Globus pallidus (tissue), 1 donor: Measurements from ENCODE around the gene PAIP1.
A peak's percentile ranks its signal among the peaks of the same experiment; 100 is the strongest.
"Not testable (repeated sequence)": the region's sequence is repeated elsewhere in the genome, so short reads cannot be mapped to it uniquely, and the experiment has no call there.

Experiments used
- DNase-seq: peaks from one replicate; pipeline ENCODE4 v3.0.0-alpha.2; 2015; ENCODE audit warnings: low spot score

PAIP1 gene

DNA sequence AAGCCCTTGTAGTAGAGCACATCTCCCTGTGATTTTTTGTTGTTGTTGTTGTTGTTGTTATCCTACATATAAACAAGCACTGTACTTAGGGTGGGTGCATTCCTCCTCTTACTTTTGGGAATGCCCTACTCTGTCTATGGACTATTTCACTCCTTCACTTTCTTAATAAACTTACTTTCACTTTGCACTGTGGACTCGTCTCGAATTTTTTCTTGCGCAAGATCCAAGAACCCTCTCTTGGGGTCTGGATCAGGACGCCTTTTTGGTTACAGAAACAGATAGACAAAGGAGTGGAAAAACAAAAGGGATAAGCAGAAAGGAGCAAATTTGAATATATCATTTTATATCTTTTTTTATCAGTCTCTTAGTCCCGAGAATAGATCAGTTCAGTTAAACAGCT, 14.4 kb upstream of the PAIP1 start:
- no peak for DNase-seq

DNA sequence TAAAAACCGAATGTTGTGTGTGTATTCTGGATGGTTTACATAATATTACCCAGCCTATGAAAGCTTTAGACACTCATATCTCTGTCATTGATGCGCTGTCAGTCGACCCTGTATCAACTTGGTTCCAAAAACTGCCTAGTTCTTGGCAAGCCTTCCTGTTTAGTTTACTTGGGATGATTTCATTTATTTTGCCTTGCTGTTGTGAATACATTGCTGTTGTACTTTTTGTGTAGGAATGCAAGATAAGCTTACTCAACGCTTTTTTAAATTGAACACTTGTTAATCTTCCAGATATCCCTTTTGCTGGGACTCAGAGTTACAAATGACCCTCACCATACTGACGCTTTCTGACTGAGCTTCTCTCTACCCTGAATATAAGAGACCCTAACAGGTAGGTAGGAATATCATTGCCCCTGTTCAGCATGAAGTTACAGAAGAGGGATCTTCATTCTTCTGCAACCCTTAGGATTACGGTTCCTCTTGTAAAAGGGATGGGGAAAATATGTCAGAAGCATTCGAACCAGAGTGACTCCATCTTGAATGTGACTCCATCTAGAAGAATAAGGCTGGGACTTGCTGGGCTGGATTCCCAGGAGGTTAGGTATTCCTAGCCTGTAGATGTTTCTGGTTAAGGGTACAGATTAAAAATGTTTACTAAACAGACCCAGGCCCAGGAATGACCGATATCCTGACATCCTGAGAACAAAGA, 13.7 kb upstream of the PAIP1 start:
- DNase-seq = no peak

DNA sequence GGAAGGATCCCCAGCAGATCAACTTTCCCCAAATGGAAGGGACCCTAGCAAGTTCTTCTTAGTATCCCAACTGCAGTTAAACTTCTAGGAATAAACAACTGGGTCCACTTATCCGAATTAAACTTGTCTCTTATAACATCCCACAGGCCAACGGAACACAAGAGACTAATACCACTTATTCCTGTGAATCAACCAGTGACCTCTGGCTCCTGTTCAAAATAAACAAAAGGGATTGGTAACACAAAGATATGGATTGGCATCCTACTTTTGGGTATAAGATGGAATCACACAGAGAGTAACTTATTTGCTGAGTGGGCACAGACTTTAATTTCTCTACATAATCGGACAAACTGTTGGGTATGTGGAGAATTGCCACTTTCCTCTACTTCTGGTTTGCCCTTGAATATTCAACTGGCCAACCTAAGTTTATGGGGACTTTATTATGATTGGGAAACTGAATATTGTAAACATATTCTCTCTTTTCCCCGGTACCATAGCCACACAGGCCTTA, 12.4 kb upstream of the PAIP1 start:
- no peak for DNase-seq

DNA sequence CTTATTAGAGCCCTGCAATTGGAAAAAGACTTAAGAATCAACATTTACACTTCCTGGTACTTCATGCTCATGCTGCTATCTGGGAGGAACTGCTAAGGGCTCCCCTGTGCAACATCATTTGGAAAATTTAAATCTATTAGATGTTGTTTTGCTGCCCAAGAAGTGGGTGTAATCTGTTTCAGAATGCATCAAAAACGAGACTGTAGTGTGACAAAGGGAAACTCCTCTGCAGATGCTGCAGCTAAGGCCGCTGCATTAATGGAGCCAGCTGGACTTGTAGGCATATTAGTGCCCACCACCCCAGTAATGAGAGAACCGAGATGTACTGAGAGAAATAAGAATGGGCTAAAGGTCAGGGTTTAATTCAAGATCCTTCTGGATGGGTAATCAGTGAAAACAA, 11.1 kb upstream of the PAIP1 start:
- no peak for DNase-seq

DNA sequence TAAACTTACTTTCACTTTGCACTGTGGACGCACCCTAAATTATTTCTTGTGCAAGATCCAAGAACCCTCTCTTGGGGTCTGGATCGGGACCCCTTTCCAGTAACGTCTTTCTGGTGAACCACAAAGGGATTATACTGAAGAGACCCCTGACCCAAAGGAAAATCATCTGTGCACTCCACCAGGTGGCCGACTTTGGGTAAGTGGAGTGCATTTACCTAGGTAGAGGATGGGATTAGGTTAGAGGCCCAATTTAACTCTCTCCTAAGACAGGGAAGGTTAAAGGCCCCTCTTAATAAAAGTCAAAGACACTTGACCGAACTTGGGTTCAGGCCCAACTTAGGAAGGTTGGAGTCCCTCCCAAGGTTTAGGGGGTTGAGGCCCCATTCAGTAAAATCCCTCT, 8.2 kb upstream of the PAIP1 start:
- DNase-seq = no peak

DNA sequence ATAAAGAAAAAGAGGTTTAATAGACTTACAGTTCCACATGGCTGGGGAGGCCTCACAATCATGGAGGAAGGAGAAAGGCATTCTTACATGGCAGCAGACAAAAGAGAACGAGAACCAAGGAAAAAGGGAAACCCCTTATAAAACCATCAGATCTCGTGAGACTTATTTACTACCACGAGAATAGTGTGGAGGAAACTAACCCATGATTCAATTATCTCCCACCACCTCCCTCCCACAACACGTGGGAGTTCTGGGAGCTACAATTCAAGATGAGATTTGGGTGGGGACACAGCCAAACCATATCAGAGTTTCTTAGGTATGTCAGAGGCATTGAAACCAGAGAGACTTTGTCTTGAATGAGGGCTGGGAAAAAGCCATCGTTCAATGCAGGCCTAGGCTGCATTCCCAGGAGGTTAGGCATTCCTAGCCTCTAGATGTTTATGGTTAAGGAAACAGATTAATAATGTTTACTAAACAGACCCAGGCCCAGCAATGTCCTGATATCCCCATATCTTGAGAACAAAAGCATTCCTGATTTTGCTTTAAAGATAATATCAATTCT, 7.5 kb upstream of the PAIP1 start:
- DNase-seq = no peak

DNA sequence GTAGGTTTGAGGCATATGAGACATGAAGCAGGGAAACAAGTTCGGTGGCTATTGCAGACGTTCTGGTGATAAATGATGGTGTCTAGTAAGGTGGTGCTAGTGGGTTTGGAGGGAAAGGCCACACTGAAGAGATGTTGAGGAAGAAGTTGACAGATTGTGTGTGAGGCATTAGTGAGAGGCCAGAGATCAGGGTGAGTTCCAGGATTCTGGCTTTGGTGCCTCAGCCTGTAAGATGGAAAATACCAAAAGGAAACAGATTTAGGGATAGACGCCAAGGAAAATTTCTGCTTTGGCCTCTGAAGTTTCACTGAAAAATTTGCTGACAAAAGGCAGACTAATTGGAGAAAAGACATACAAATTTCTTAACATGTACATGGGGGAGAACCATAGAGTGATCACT, 6.4 kb upstream of the PAIP1 start:
- no peak for DNase-seq

DNA sequence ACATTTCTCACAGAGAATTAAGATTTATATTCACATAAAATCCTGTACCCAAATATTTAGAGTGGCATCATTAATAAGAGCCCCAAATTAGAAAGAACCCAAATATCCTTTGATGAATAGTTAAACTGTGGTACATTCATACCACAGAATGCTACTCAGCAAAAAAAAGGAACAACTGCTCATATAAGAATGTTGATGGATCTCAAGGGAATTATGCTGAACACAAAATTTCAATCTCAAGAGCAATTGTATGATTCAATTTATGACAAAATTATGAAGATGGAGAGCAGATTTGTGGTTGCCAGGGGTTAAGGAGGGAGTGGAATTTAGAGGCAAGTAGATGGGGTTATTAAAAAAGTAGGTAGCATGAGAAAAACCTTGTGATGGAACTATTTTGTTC, 4.5 kb upstream of the PAIP1 start:
- no peak for DNase-seq

DNA sequence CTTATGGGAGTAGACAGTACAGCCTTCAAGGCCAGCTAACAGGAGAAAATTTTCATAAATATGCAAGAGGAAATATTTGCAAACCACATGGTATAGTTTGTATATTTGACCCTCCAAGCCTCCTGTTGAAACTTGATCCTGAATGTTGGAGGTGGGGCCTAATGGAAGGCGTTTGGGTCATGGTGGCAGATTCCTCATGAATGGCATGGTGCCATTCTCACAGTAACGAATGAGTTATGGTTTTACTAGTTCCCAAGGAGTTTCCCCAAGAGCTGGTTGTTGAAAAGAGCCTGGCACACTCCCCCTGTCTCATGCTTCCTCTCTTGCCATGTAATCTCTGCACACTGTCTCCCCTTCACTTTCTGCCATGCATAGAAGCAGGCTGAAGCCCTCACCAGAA, 3.3 kb upstream of the PAIP1 start:
- no peak for DNase-seq

DNA sequence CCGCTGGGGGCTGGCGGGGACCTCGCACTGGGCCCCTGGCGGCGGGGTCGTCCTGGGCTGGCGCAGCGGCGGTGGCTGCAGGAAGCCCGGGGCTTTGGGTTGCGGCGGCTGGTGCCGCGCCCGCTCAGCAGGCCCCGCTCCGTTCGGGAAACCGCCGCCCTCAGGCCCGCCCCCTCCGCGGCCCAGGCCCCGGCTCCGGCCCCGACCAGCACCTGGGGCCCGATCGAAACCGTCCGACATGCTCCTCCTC, 345 bp downstream of the PAIP1 start:
- not testable (repeated sequence) for DNase-seq

DNA sequence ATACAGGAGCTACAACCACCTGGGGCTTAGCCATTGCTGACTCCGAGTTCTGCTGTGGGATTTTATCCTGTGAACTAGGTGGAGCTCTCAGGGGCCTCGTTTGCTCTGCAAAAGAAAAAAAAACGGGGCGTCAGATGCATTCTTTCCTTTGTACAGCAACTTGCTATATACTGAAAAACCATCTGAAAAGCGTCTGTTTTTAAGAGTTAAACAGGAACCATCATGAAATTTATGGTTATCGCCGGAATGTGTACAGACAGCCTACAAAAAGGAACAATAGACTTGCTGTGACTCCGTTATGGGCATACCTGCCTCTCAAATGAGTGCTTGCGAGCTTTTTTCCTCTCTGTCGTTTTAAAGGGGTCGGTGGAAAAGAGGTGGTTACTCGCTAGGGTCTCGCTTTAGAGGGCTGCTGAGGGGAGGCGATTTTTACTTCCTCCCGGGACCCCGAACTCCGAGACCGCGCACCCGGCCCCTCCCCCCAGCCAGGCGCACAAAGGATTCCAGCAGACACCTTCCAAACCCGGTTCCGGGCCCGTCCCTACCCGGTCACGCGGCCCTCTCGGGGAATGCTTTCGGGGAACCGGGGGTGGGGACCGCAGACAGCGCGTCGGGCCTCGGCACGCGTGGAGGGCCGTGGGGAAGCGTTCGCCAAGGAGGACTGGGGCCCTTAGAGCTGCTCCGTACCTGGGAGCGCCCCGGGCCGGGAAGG, 826 bp downstream of the PAIP1 start:
- DNase-seq = peak; percentile 27

DNA sequence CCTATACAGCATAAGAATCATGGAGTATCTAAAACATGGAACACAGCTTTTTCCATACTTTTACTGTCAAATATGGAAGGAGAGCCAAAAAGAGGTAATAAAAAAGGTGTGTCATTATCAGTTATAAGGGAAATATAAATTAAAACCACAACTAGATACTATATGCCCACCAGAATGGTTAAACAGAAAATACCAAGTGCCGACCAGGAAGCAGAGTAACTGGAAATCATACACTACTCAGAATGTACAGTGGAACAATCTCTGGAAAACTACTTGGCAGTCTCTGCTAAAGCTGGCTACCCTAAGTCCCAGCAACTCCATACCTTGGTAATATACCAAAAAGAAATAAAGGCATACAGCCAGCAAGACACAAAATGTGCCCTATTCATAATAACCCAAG, 2.4 kb downstream of the PAIP1 start:
- DNase-seq = no peak

DNA sequence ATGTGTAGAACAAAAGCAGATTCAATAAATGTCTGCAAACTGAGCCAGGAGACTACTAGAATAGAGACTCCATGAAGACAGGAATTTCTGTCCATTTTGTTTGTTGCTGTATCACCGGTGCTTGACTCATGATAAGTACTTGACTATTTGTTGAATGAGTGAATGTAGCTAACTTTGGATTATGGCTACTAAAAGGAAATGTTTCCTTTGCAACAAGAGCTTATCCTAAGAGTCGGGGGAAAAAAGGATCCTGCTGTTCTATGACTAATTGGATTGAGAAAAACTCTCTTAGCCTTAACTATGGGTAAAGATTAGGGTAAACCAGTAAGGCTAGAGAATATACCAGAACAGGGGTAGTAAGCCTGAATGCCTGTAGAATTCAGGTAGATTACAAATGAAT, 3.5 kb downstream of the PAIP1 start:
- no peak for DNase-seq

DNA sequence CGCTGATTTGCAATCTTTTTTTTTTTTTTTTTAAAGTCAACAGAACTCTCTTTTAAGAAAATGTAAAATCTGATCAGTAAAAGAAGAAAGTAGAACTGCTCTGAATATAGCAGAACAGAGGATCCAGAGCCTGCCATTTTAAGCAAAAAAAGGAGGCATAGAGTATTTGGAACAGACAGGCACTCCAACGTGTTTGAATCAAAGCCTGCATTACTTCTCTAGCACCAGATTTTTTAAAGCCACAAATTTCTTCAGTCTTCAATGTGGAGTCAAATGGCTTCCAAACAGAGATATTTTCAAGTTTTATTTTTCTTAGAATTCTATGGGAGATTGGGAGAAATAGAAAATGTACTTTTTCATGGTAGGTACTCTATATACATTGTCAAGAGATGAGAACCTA, 5.1 kb downstream of the PAIP1 start:
- DNase-seq = no peak

DNA sequence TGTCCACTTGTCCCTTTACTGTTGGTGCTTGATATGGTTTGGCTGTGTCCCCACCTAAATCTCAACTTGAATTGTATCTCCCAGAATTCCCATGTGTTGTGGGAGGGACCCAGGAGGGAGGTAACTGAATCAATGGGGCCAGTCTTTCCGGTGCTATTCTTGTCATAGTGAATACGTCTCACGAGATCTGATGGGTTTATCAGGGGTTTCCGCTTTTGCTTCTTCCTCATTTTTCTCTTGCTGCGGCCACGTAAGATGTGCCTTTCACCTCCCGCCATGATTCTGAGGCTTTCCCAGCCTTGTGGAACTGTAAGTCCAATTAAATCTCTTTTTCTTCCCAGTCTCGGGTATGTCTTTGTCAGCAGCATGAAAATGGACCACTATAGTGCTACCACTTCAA, 7.6 kb downstream of the PAIP1 start:
- DNase-seq = not testable (repeated sequence)

DNA sequence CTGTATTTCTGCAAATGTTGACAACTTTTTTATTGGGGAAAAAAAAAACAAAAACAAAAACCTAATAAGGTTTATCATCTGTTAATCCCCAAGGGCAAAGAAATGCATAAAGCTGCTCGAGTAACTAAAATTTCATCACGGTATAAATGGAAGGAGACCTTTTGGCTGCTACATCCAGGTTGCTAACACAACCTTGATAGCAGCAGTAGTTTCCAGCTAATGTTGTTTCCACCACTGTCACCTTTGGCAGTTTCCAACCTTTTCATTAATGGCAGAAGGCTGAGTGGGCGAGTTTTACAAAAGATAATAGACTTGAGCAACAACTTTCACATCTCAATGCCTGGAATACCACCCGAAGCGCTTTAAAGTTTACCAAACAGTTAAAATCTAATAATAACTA, 8.5 kb downstream of the PAIP1 start:
- no peak for DNase-seq

DNA sequence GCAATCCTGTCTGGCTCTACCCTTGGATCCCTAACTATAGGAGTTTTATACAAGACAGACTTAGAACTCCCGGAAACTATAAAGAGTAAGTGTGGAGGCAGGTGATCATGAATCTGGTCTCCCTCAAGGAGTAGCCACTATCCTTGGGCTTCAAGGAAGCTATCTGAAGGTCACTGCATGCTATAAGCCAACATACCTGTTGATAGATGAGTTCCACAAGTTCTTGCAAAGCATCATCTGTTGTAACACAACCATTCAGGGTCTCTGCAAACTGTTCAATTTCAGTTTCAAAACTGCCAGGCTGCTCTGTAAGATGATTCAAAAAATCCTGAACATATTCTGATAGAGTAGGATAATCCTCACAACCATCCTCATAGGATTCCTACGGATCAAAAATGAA, 9.3 kb downstream of the PAIP1 start:
- DNase-seq = no peak

DNA sequence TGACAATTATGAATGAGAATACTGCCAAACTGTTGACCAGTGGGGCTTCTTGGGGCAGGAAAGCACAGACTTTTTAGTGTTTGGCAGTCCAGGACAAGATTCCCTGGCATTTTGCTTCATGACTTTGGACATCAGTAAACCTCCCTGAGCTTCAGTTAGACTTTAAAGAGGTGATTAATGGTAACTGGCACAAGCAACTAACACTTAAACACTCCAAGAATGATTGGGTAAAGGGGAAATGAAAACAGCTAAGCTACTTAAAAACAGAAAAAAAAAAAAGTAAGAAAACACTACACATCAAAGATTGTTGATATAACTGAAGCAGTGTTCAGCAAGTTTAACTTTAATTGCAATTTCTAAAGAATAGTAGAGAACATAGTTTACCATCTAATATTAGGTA, 13.4 kb downstream of the PAIP1 start:
- DNase-seq = no peak

DNA sequence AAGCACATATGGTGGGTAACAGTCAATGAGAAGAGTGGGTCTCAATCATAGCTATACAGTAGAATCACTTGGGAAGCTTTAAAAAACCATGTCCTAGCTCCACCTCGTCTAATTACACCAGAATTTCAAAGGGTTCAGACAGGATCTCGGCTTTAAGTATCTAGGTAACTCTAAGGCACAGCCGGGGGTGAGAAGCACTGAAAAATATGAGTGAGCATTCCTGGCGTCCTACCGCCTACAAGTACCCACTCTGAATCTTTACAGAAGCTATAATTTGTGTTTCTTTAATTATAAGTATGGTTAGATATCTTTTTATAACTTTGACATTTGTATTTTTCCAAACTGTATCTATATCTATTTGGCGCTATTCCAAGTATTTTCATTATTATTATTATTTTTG, 16.1 kb downstream of the PAIP1 start:
- DNase-seq = no peak

DNA sequence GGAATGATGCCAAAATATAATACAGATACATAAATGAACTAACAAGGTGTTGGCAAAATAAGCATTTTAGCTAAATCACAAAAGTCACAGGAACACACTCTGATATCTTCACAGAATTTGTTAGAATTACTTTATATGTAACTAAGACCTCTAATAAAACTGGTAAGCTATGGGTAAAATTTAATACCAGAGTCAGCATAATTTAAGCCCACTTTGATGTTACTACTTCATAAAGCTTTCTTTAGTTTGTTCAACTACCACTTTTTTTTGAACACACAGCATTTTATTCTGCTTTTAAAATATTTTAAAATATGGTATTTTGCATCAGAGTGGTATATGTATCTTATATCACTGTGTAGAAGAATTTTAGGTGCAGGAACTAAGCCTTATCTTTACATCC, 19.9 kb downstream of the PAIP1 start:
- no peak for DNase-seq

DNA sequence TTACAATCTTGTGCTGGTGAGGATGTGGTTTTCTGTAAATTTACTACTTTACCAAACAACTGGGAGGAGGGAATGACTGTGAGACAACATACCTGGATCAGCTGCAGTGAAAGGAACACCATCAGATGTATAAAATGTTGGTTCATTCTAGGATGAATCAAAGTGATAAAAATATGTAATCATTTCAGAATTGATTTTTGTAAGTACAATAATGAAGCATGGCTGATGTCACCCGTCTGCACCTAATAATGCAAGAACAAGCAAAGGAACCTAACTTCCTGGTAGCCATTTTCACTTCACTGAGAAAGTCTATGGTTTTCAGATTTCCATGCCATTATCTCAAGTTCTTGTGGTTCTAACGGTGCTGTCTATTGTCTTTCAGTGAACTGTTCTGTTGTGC, 23.2 kb downstream of the PAIP1 start:
- no peak for DNase-seq

DNA sequence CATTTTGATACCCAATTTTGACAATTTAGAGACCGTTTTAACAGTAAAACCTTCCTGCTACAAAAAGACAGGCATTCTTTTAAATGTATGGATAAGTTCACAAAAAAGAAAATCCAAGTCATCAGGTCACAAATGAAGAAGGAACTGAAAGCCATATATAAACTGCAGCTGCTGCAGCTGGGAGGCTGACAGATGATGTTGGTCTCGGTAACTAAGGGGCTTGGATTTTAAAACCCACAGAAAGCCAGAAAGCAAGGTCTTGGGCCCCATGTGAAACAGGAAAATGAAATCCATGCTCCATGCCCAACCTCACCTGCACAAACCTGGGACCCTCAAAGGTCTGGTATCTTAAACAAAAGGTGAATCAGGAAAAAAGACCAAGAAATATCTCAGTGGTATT, 26.2 kb downstream of the PAIP1 start:
- no peak for DNase-seq

DNA sequence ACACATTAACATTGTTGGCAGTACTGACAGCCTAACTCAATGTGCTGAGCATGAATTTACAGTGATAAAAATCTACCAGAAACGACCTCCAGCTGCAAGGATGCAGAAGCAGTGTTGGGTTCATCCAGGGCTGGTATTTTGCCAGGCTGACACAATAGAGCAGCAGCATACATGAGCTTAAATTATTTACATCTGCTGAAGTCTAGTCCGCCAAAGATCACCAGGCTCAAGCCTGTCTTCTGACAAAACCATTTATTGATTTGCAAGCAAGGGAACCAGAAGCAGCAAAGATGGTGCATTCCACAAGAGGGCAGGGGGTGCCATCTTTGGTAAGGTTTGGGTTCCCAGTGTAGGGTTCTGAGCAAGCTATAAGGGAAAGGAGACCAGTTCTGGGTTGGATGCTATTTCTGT, 33.2 kb downstream of the PAIP1 start:
- no peak for DNase-seq

DNA sequence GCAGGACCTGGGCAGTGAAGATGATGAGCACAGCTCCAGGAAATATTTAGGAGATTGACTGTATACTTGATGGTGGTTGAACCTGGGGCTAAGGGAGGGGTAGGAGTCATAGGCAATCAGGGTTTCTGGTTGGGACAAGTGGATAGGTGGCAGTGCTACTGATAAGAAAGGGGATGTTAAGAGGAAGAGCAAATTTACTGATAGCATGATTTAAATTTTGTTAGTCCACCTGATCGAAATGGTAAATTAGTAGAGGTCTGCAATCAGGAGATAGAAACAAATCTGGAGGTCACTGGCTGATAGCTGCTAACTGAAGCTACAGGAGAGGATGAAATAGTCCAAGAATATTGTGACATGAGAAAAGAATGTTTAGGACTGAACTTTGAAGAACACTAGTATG, 36.3 kb downstream of the PAIP1 start:
- no peak for DNase-seq
